ENCODE results near the gene ERCC2.
"Not testable (repeated sequence)": the region's sequence is repeated elsewhere in the genome, so short reads cannot be mapped to it uniquely, and the experiment has no call there.

Gene ERCC2

DNA sequence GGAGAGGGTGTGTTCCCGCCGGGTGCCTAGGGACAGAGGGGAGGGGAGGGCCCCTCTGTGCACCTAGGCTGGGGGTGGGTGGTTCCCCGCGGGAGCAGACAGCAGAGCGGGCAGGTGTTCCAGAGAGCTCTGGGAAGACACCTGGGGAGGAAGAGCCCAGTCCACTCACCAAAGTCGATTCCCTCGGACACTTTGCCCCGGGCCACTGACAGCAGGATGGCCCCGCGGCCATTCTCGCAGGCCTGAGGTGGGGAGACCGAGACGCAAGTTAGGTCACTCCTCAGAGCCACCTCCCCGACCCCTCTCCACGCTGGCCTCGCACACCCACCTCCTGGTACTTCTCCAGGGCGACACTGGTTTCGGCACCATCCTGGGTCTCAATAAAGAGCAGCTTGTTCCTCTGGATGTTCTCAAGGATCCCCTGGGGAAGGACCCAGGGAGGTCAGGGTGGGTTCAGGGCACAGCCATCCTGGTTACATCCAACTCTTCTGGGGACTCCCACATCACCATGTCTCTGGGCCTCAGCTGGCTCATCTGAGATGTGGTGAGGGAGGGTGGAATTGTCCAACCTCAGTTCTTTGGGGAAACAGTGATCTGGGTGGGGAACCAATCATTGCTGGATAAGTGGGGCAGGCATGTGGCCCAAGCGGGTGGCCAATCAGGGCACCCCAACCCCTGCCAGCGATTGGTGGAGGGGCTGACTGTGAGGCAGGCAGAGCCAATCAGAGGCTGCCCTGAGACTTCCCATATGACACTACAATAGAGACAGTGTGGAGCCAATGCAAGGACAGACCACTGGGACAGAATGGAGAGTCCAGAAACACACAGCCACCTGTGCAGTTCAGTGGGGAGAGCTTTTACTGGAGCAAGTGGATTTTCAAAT lies 17.2 kb downstream of the ERCC2 start:
- DNase-seq = peak; percentile 55

DNA sequence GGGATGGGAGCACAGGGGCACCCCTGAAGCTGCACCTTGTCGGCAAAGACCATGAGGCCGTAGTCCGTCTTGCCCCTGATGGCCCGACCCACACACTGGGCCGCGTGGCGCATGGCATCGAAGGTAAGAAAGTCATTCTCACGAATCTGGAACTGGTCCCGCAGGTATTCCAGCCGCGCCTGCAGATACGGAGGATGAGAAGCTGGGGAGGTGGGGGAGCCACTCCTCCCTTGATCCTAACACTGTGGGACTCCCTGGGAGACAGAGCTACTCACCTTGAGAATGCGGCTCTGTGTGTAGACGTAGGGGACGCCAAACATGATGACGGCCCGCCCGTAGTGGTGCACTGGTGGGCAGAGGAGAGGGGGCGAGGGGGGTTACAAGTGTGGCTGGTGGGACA lies 17.9 kb downstream of the ERCC2 start:
- no peak for DNase-seq

GRCh38 chr19:45352062-45352461 lies 18.3 kb downstream of the ERCC2 start:
- DNase-seq = no peak

GRCh38 chr19:45351401-45351952 lies 18.9 kb downstream of the ERCC2 start:
- no peak for DNase-seq

DNA sequence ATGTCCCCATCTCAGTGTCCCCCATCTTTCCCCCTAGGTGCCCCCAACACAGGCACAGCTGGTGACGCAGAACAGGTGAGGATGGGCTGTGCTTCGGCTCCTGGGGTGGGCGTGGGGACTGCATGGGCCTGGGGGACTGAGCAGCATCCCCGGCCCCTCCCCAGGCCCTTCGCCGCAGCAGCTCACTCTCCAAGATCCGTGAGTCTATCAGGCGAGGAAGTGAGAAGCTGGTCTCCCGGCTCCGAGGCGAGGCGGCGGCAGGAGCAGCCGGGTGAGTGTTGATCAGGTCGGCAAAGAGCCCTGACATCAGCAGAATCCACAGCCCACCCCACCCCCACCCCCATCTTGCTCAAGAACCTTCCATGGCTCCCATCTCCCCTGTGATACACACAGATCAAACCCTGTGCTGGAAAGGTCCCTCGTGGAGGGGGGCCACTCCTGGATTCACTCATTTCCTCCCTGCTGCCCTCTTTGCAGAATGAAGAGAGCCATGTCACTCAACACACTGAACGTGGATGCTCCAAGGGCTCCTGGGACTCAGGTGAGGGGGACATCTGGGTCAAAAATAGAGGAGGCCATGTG lies 19.8 kb downstream of the ERCC2 start:
- no peak for DNase-seq

GRCh38 chr19:45349430-45349941 lies 20.9 kb downstream of the ERCC2 start:
- DNase-seq = no peak

GRCh38 chr19:45349126-45349415 lies 21.3 kb downstream of the ERCC2 start:
- DNase-seq = no peak

- no peak for DNase-seq
These were observed 21.8 kb downstream of the ERCC2 start for GRCh38 chr19:45348367-45349125.

DNA sequence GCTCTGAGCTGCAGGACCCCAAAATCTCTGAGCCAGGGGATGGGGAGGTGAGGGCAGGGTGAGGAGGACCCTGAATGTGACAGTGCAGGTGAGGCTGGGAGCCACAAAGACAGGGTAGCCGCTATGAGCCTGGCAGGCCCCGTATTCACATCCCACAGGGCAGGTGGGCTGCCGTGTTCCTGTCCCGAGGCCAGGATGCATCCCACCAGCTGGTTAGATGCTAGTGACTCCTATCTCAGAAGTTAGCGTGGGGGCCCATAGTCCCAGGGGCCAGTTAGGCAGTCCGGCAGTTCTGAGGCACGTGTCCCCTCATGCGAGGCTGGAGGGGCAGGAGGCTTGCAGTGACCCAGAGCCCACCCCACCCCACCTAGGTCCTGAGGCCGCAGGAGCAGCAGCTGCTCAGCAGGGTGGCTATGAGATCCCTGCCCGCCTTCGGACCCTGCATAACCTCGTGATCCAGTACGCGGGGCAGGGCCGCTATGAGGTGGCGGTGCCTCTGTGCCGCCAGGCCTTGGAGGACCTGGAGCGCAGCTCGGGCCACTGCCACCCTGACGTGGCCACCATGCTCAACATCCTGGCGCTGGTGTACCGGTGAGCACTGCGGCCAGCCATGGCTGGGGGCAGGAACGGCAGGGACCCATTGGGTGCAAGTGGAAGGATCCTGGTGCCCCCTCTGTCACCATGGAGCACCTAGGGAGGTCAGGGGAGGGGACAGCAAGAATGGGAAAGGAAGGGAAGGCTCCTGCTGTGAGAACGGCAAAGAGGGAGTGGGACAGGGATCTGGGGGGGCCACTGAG lies 22.6 kb downstream of the ERCC2 start:
- DNase-seq = no peak

DNA sequence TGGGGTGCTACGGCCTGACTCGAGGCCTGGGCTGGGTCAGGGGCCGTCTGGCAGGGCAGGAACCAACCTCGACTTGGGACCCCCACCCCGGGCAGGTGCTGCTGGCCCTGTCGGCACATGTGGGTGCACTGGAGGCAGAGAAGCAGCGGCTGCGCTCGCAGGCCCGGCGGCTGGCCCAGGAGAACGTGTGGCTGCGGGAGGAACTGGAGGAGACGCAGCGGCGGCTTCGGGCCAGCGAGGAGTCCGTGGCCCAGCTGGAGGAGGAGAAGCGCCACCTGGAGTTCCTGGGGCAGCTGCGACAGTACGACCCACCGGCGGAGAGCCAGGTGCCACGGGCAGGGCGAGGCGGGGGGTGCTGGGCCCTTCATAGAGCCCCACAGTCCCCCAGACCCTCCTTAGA lies 23.9 kb downstream of the ERCC2 start:
- DNase-seq = no peak

GRCh38 chr19:45345506-45345860 lies 24.9 kb downstream of the ERCC2 start:
- DNase-seq = no peak

DNA sequence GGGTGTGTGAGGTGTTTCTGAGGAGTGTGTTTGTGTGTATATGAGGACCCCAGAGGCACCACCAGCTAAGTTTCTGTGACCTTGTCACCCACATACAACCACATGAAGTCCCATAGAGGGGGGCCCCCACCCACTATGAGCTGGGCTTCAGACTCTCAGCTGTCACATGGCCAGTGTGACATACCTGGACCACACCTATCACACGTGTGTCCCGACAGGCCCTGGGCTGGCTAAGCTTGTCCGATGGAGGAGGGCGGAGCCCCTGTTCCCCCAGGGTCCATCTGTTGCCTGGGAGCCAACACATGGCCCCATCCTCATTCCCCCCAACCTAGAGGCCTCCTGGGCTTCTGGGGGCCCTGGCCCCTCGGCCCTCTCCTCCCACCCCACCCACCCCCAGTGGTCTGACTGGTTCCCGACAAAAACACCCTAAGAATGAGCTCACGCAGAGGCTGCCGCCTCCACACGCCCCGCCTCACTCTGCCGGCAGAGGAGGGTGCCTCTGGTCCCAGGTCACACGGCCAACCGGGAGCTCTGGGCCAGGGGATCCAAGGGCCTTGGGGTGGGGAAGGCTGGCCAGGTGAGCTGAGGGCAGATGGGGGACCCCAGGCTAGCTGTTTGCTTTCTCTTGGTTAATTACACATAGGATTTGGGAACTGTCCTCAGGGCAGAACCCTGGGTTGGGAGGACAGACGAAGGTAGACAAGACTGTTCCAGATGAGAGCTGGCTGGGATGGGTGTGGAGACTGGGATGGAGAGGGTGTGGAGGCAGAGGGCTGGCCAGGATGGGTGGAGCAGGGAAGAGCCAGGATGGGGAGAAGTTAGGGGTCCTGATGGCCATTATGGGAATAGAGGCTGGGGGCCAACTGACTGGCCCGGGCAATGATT lies 25.5 kb downstream of the ERCC2 start:
- no peak for DNase-seq

GRCh38 chr19:45342911-45343310 lies 27.5 kb downstream of the ERCC2 start:
- no peak for DNase-seq

- DNase-seq = no peak
These were observed 29.4 kb downstream of the ERCC2 start for GRCh38 chr19:45340899-45341453.

DNA sequence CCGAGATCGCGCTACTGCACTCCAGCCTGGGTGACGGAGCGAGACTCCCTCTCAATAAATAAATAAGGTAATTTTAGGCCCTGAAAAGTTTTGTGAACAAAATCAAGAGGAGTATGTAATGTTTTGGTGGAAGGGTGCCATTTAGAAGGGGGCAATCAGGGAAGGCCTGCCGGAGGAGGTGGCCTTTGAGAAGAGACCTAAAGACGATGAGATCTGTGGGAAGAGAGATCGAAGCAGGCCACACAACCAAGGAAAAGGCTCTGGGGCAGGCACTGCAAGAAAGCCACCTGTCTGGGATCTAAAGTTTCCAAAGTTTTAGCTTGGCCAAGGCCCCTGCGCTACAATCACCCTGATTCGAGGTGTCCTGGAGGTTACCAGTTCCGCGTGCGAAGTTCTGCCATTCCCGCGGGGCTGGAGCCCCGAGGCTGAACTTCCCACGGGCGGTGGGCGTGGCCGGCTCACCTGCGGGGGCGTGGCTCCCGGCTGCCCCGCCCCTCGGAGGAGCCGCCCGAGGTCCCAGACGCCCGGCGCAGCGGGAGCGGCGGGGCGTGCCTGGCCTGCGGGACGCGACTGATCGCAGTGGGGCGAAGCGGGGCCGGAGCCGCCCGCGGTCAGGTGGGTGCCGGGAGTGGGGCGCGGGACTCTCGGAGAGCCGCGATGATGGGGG lies 30.0 kb downstream of the ERCC2 start, which contains the start of gene KLC3:
KLC3 (plus strand) TSS at position 519 of the 667 bp plus-strand sequence. CDS start 4,792 bp downstream, outside the sequence.
- DNase-seq = no peak

GRCh38 chr19:45339629-45340028 lies 30.7 kb downstream of the ERCC2 start:
- no peak for DNase-seq

- no peak for DNase-seq
These were observed 33.6 kb downstream of the ERCC2 start for GRCh38 chr19:45336696-45337251.

DNA sequence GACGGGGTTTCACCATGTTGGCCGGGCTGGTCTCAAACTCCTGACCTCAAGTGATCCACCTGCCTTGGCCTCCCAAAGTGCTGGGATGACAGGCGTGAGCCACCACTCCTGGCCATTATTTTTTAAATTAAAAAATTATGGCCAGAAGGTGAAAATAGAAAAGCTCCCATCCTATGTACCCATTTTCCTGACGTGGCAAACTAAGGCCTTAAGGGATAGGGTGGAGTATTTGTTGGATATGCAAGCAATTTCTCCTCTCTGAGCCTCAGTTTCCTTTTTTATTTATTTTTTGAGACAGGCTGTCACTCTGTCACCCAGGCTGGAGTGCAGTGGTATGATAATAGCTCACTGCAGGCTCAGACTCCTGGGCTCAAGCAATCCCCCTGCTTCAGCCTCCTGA lies 35.5 kb downstream of the ERCC2 start:
- not testable (repeated sequence) for DNase-seq

DNA sequence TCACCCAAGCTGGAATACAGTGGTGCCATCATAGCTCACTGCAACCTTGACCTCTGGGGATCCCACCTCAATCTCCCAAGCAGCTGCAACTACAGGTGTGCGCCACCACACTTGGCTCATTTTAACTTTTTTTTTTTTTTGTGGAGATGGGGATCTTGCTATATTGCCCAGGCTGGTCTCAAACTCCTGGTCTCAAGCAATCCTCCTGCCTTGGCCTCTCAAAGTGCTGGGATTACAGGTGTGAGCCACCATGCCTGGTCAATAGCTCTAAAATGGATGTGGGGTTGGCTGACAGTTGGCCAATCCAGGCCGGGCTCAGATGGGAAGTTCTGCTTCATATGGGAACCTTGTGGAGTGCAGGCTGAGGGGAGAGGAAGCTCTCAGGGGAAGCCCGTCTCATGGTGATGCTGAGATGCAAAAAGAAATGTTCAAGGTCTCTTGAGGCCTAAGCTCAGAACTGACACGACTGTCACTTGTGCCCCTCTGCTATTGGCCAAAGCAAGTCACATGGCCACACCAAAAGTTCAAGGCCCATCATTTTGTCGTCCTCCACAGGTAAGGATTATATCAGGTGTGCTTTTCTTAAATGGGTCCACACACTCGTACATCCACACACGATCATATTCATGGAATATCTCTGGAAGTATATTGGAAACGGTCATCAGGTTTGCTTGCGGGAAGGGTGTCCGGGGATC lies 36.6 kb downstream of the ERCC2 start:
- DNase-seq = no peak

- no peak for DNase-seq
These were observed 39.0 kb downstream of the ERCC2 start for GRCh38 chr19:45331411-45331810.

Data from hematopoietic multipotent progenitor cell treated with erythropoietin and hydrocortisone succinate and interleukin-3 and kit ligand, for 6 days (in vitro differentiated cells).